NCI-H2081 treated with DMSO at 0.1 percent for 48 hours (cell line): ENCODE measurements around the gene BOK.
"Not testable (repeated sequence)": the region's sequence is repeated elsewhere in the genome, so short reads cannot be mapped to it uniquely, and the experiment has no call there.

Experiments
- DNase-seq: peaks from one replicate; lab custom pipeline; 2025; lab: John Stamatoyannopoulos, UW

Gene BOK

DNA sequence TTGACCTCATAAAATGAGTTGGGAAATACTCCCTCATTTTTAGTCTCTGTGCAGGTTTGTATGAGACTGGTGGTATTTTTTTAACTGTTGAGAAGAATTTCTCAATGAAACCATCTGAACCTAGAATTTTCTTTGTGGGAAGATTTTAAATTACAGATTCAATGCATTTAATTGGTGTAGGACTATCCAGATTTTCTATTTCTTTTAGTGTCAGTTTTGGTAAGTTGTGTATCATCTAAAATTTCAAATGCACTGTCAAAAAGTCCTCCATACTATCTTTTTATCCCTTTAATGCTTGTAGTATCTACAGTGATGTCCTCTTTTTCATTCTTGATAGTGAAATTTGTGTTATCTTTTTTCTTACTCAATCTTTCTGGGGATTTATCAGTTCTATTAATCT lies 1.8 kb upstream of the BOK start:
- DNase-seq = no peak

DNA sequence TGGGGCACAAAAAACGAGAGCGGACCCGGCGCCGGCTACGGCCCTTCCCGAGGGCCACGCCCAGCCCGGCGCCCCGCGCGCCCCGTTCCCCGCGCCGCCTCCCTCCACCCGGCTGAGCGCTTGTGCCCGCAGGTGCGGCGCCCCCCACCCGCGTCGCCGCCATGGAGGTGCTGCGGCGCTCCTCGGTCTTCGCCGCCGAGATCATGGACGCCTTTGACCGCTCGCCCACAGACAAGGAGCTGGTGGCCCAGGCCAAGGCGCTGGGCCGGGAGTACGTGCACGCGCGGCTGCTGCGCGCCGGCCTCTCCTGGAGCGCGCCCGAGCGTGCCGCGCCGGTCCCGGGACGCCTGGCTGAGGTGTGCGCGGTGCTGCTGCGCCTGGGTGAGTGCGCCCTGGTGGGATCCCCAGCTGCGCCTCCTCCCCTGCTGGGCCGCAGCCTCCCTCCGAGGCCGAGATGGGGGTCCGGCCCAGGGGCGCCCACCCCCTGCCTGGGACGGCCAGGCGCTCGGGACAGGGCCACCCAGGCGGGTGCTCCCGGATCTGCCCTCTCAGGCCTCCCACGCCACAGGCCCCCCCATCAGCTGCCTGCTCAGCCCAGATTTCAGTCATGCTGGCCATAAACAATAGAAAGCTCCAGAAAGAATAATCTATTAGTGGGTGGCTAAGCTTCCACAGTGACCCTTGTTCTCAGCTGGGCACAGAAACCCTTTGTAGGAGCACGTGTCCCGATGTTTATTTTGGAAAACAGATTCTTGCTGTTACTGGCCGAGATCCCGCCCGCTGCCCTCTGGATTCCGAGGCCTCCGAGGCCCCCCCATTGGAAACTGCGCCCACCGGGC lies 997 bp downstream of the BOK start:
- no peak for DNase-seq

DNA sequence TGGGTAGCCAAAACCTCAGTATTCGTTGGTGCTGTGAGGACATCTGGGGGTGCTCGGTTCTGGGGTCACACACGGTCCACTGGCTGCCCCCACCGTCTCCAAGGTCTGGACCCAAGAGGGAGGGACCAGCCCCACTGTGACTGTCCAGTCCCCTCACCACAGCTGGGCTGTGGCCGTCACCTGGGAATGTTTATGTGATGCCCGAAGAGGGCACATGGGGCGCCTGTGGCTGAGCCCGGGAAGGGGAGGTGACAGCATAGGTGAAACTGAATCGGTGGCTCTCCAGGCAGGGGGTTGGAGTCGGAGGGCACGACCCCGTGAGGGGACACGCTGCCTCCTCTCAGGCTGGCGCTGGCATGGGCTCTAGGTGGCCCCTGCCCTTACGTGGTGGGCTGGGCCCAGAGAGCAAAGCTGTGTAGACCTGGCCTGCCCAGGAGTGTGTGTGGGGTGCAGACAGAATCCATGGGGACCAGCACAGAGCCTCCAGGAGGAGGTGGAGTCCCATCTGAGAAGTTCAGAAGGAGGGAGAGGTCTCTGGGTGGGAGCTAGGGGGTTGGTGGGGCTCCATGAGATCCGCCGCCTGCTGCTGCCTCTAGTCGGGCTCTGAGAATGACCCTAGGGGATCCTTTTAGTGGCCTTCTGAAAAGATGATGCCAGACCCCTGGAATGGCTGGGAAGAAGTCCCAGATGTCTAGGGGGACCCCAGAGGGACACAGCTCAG lies 1.8 kb downstream of the BOK start:
- DNase-seq = no peak

DNA sequence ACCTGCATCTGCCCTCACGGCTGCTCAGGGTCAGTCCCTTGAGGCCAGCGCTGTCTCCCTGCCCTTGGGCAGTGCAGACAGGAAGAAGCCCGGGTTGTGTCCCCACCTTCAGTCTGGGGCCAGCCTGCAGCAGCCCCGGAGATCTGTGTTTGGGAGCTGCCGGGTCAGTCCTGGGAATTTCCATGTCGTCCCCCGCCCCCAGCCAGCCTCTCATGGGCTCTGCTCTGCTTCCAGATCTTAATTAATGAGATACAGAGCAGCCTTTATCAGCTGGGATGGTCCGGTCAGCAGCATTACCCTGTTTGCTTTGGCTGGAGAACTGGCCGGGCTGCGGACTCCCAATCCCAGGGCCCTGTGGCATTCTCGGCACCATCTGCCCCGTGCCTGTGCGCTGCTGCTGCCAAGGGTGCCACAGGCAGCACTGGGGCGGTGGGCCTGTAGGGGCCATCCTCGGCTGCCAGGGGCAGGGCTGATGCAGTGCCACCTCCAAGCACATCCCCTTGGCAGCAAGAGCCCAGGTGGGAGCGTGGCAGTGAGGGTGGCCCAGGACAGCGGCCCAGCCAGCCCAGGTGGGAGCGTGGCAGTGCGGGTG lies 2.4 kb downstream of the BOK start:
- no peak for DNase-seq

DNA sequence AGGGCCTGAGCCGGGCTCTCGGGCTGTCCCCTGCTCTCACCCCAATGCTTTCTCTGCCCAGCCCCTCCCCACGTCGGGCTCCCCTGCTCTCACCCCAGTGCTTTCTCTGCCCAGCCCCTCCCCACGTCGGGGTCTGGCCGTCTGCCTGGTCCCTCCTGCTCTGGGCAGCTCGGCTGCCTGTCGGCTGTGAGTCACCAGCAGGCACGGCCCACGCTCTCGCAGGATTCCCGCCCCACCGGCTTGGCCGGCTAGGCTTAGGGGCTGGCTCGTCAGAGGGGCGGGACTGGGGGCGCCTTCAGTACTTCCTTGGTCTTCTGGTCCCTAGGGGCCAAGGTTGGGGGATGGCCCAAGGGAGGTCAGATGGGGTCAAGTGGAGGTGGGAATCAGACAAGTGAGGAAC lies 3.3 kb downstream of the BOK start:
- no peak for DNase-seq

DNA sequence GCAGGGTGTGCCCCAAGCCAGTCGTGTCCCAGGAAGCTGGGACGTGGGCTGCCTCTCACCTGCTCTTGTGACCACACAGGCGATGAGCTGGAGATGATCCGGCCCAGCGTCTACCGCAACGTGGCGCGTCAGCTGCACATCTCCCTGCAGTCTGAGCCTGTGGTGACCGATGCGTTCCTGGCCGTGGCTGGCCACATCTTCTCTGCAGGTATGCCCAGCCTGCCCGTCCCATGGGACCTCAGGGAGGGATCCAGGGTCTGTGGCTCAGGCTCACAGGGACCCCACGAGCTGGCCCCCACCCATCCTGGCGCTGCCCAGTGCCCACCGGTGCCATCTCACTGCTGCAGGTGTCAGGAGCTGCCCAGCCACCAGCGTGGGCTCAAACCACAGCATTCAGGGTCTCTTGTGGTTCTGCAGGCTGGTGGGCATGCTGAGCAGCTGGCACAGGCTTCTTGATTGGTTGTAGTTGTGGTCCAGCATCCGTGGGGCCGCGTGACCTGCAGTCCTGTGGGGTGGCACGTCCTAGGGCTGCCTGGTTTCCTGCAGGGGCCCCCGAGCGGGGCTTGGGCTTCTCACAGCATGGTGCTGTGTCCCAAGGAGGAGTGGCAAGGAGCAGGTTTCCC lies 3.8 kb downstream of the BOK start:
- DNase-seq = no peak

DNA sequence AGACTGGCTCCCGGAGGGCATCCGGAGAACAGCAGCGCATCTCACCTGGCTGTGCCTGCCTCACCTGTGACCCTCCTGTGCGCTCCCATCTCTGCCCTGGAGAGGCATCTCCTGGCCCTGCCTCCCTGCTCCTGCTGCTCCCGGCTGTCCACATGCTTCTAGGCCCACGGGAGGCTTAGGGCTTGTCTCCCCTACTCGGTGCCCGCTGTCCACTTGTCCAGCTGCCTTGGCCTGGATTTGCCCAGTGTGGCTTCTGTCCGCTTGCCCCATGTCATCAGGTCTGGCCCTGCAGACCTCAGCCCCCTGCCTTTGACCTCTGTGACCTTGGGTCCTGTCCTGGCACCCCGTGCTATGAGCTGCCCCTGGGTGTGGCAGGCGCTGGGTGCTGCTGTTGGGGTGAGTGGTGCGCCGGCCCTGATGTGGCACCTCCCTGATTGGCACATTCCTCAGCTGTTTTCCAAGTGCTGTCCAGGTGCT lies 4.5 kb downstream of the BOK start:
- DNase-seq = no peak

DNA sequence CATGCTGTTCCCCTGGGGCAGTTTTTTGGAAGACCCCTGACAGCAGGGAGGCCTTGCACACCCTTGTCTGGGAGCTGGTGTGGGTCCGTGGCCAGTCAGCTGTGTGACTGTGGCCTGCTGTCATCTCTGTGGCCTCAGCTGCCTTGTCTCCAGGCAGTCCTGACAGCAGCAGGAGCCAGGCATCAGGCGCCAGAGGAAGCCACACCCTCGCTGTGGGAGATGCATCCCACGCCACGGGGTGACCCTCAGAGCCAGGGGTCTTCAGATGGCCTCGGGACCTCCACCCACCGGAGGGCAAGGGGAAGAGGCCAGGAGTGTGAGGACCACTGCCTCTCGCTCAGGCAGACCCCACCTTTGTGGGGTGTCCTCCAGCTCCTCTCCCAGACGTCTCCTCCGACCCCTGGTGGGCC lies 5.0 kb downstream of the BOK start:
- no peak for DNase-seq

DNA sequence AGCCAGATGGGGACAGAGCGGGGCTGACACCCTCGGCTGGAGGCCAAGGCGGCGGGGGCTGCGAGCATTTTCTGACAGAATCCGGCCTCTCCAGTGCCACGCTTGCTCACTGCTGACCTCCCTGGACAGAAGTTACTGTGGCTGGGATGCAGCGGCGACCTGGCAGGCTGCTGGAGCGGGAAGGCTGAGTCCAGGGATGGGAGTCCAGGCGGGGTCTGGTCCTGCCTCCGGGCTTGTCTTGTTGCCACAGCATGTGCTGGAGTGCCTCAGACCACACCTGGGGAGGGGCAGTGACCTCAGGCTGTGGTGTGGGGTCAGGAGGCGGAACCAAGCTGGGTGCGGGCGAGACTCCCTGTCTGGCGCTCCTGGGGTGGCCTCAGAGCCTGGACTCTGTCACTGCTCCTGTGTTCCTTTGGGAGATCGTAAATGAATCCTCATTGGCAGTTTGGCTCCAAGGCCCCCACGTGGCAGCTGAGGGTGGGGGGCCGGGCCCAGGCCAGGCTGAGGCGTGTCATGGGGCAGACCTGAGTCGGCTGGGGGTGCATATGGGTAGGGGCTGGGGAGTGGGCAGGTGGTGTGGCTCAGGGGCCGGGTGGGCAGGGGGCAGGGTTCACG lies 5.5 kb downstream of the BOK start:
- DNase-seq = no peak

DNA sequence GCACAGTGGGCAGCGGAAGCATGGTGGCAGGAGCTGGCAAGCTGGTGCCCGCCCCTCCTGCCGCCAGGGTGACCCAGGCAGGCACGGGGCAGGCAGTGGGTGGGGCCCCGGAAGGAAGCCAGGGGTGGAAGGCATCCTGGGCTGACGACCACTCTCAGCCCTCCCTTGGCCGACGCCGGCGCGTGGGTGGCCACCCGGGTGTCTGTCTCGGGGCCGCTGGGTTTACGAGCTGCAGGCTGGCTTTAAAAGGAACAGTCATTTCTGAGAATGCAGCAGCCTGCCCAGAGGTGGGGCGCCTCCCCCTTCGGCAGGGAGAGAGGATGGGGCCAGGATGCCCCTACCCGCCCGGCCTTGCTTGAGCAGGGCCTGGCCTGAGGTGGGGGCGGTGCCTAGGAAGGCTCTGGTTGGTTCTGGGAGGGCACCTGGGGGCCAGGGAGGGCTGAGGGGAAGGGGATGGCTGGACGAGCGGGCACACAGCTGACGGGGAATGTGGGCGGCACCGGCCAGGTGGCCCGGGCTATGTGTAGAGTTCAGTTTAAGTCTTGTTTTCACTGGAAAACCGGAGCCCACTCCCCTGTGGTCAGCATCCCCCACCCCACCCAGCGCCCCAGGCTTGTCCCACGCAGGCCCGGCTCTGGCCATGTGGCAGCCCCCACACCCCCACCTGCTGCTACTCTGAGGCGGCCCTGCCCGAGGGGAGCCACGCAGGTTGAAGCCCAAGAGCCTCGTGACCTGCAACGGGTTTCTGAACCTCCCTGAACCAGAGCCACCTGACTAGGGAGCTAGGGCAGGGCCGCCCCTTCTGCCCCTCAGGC lies 6.3 kb downstream of the BOK start:
- no peak for DNase-seq

DNA sequence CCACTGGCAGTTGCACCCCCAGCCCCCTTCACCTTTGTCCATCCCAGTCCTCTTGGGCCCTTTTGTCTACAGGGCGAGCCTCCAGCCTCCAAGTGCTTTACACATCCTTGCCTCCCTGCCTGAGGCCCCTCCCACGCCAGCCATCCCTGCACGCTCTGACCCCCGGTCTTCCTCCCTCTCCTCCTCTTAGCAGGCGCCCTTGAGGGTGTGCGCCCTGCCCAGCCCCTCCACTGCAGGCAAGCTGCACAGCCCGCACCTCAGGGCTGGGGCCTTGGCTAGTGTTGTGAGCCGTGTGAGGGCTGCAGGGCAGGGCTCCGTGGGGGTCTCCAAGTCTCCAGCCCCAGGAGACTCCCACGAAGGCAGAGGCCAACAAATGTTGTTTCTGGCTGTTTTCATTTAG lies 6.9 kb downstream of the BOK start:
- no peak for DNase-seq

DNA sequence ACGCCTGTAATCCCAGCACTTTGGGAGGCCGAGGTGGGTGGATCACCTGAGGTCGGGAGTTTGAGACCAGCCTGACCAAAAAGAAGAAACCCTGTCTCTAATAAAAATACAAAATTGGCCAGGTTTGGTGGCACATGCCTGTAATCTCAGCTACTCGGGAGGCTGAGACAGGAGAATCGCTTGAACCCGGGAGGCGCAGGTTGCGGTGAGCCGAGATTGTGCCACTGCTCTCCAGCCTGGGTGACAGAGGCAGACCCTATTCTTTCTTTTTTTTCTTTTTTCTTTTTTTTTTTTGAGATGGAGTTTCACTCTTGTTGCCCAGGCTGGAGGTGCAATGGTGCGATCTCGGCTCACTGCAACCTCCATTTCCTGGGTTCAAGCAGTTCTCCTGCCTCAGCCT lies 7.5 kb downstream of the BOK start:
- not testable (repeated sequence) for DNase-seq

DNA sequence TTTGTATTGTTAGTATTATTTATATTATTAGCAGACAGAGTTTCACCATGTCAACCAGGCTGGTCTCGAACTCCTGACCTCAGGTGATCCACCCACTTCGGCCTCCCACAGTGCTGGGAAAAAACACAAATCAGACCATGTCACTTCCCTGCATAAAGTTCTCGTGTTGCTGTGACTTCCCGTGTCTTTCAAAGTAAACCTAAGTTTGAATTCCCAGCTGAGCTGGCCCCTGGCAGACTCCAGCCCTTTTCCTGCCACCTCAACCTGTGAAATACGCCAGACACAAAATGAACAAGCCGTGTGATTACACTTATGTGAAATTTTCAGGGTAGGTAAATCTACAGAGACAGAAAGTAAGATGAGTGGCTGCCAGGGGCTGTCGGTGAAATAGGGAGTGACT lies 7.9 kb downstream of the BOK start:
- DNase-seq = no peak

DNA sequence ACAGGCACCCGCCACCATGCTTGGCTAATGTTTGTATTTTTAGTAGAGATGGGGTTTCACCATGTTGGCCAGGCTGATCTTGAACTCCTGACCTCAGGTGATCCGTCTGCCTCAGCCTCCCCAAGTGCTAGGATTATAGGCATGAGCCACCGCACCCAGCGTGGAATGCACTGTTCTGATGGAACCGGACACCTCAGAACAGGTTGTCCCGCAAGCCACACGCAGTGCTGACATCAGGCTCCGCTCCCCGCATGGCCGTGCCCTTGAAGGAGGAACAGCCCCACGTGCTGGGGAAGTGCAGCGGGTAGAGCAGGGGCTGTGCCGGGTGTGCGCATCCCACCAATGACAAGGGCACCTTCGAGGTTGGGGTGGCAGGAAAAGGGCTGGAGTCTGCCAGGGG lies 8.7 kb downstream of the BOK start:
- DNase-seq = not testable (repeated sequence)

DNA sequence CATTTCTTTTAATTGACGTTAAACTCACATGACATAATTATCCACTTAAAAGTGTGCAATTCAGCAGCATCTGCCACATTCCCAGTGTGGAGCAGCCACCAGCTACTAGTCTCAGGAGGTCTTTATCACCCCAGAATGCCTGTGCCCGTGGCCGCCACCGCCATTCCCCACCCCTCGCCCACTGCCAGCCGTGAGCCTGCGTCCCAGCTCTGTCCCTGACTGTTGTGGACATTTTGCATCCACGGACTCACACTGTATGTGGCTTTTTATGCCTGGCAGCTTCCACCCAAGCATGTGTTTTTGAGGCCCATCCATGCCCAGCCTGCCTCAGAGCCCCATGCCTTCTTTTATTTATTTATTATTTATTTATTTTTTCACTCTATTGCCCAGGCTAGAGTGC lies 9.2 kb downstream of the BOK start:
- DNase-seq = no peak

DNA sequence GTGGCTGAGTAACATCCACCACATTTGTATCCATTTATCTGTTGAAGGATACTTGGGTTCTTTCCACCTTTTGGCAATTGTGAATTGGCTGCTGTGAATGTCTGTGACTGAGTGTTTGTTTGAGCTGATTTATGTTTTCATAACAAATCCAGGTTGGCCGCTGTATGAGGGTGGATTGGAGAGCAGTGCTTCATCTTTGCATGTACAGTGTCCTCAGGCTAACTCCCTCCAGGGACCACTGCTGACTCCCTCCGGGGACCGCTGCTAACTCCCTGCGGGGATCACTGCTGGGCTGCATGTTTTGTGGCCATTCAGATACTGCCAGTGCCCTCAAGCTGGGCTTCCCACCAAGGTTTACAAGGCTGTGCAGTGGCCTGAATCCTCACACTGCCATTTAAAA lies 10.2 kb downstream of the BOK start:
- no peak for DNase-seq

DNA sequence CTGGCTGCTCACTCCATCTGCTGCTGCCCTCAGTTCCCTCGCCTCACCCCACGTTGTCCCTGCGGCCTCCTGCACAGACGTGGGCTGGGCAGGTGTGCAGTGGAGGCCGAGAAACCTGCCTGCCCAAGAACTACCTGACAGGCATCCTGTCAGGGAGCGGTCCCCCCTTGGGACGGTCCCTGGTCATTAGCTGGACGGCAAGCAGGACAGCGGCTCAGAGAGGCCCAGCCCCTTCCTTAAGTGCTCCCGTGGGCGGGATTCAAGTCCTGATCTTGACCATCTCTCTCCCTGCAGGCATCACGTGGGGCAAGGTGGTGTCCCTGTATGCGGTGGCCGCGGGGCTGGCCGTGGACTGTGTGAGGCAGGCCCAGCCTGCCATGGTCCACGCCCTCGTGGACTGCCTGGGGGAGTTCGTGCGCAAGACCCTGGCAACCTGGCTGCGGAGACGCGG lies 11.3 kb downstream of the BOK start:
- no peak for DNase-seq

DNA sequence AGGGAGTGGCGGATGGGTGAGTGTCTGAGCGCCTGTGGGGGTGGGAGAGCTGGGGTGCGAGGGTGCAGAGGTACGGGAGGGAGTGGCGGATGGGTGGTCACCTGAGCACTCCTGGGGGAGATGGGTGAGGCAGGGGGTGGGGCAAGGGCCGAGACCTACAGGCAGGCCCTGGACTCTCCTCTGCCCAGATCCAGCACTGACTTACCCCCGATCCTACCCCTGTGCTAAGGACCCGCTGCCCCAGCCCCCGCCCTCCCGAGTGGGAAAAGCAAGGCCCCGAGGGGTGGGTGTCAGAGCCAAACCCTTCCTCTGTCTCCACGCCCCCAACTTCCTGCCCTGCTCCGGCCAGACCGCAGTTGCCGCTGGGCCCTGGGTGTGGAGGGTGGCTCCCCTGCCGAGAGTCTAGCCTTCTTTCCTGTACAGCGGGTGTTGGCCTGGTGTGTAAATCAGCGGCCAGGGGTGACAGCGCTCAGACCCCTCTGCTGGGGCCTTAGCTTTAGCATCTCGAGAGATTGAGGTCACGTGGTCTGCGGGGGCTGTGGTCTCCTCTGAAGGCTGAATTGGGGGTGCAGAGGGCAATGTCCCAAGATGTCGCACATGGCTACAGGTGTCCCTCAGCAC lies 12.5 kb downstream of the BOK start:
- DNase-seq = no peak

DNA sequence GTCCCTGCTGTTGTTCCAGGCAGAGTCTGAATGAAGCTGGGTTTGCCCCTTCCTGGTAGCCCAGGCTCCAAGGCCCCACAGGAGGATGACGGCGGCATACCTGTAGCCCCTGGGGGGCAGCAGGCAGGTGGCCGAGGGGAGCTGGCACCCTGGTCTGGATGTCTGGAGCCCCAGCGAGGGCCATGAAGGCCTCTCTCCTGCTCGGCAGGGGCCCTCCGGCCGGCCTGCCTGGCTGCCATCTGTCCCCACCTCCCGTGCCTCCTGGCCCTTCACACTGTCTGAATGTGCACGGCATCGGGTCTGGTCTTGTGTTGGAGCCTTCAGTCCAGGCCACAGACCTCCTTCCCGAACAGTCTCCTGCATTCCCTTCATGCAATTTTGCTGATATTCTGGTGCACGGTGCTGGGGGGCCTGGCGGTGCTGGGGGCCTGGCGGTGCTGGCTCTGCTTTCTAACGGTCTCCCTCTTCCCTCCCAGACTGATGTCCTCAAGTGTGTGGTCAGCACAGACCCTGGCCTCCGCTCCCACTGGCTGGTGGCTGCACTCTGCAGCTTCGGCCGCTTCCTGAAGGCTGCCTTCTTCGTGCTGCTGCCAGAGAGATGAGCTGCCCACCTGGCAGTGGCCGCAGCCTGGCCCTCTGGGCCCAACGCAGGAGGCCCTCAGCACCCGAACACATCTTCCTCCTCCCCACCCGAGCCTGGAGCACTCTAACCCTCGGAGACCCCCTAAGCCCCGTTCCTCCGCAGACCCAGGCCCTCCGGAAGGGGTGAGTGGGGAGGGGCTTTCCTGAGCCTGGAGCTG lies 13.5 kb downstream of the BOK start:
- no peak for DNase-seq
